Muscle of leg (tissue), 11 donors: ENCODE data around the gene KIF26B. TPM values are rescaled to one million over a fixed set of nuclear protein-coding genes. Genes with fewer than 3 reads are reported as not detected.

Experiments
- DNase-seq: peaks from one replicate; pipeline ENCODE4 v3.0.0; 2013
- H3K27ac ChIP-seq: one replicate; pipeline ENCODE4 v1.5.1; 2013; ENCODE audit warnings: mild to moderate bottlenecking, low read length, control low read depth
- H3K27me3 ChIP-seq: one replicate; pipeline ENCODE4 v1.6.1; 2013; ENCODE audit warnings: low read length; ENCODE audit not compliant: control insufficient read depth, insufficient read depth
- H3K36me3 ChIP-seq: one replicate; pipeline ENCODE4 v1.6.1; 2013; ENCODE audit warnings: low read length; ENCODE audit not compliant: control insufficient read depth, insufficient read depth
- H3K4me1 ChIP-seq: one replicate; pipeline ENCODE4 v1.6.1; 2013; ENCODE audit warnings: low read length; ENCODE audit not compliant: control insufficient read depth, insufficient read depth
- H3K4me3 ChIP-seq: one replicate; pipeline ENCODE4 v1.5.1; 2013; ENCODE audit warnings: low read length, control low read depth
- H3K9me3 ChIP-seq: replicated peaks from 2 replicates; pipeline ENCODE4 v1.6.1; 2013; ENCODE audit warnings: low read depth, low read length; ENCODE audit not compliant: control insufficient read depth
- WGBS: methylation state at CpG from one replicate; pipeline ENCODE4 v1.1.5; 2013; ENCODE audit warnings: missing lambda C conversion rate; ENCODE audit not compliant: insufficient coverage; 5-methylcytosine and 5-hydroxymethylcytosine counted together
- polyA plus RNA-seq, 8 donors: library from polyadenylated mRNA; unstranded; fragments of 120-200 nt; gene quantifications; one replicate each; pipeline versions ENCODE4 v1.2.1 to v1.2.3, GENCODE V29; 2013; ENCODE audit warnings: inconsistent platforms in 1 of 8, low replicate concordance in 1 of 8; ENCODE audit not compliant: insufficient read length in 8 of 8, insufficient read depth in 1 of 8
- total RNA-seq: library from RNA; stranded (reverse); fragments of 120-200 nt; gene quantifications from one replicate; pipeline ENCODE4 v1.2.4, GENCODE V29; 2013

Gene KIF26B
- total and polyA plus RNA-seq, 9 donors: 0.89 to 2.4 (median 1.0) TPM

DNA sequence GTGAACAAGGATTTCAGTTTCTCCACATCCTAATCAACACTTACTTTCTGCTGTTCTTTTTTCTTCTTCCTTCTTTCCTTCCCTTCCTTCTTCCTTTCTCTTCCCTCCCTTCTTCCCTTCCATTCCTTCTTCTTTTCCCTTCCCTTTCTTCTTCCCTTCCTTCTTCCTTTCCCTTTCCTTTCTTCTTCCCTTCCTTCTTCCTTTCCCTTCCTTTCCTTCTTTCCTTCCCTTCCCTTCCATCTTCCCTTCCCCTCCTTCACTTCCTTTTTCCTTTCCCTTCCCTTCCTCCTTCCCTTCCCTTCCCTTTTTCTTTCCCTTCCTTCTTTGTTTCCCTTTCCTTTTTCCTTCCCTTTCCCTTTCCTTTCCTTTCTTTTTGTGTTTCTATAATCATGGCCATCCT lies 115.3 kb downstream of the KIF26B start:
- Histone ChIP-seq H3K27ac (no peak overlapping the region), H3K4me3 (no peak overlapping the region), H3K9me3 (peaks cover 6% of the 10 kb centered on the region), H3K27me3 (peaks cover 3% of the 10 kb centered on the region), H3K36me3 (no peaks in the 10 kb centered on the region), H3K4me1 (no peaks in the 10 kb centered on the region)
- no peak for DNase-seq

- no CpG with 5 or more reads among the region's 1 CpG for WGBS
- DNase-seq: no peak
- H3K27me3 ChIP-seq: no peaks in the 10 kb centered on the region
These were observed 116.2 kb downstream of the KIF26B start for GRCh38 chr1:245270972-245271371.

DNA sequence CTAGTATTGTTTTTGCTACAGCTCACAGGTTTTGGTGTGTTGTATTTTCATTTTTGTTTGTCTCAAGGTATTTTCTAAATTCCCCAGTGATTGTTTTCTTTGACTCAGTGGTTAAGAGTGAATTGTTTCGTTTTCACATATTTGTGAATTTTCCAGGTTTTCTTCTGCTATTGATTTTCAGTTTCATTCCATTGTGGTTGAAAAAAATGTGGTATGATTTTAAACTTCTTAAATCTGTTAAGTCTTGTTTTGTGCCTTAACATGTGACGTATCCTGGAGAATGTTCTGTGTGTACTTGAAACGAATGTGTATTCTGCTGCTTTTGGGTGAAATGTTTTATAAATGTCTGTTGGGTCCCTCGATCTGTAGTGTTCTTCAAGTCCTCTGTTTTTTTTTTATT lies 117.9 kb downstream of the KIF26B start:
- no peak overlapping the region for H3K27ac ChIP-seq
- H3K36me3 ChIP-seq: no peaks in the 10 kb centered on the region
- whole genome bisulfite sequencing: no CpG with 5 or more reads among the region's 4 CpGs
- no peak overlapping the region for H3K4me3 ChIP-seq
- DNase-seq: no peak
- no peaks in the 10 kb centered on the region for H3K4me1 ChIP-seq
- peaks cover 6% of the 10 kb centered on the region for H3K9me3 ChIP-seq
- no peaks in the 10 kb centered on the region for H3K27me3 ChIP-seq

More at GRCh38 chr1:245270972-245271371, 116.2 kb downstream of the KIF26B start:
- peaks cover 6% of the 10 kb centered on the region for H3K9me3 ChIP-seq
- no peak overlapping the region for H3K4me3 ChIP-seq
- H3K4me1 ChIP-seq: no peaks in the 10 kb centered on the region
- H3K27ac ChIP-seq: no peak overlapping the region
- H3K36me3 ChIP-seq: no peaks in the 10 kb centered on the region

DNA sequence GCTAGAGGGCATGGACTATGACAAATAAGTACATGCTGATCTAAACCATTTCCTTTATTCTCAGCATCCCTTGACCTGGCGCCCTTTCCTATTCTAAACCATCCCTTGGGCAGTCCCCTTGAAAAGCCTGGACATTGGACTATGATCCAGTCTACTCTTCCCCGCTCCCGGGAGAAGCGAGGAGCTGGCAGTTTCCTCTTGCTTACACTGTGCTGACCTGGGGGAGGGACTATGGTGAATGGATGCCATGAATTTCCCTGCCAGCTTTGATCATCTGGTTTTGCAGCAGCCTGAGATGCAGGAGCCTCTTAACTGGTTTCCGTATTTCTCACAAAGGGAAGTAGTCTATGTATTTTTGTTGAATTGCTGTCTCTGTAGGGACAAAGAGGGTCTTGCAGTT lies 121.7 kb downstream of the KIF26B start:
- Histone ChIP-seq H3K4me3 (no peak overlapping the region), H3K27me3 (no peaks in the 10 kb centered on the region), H3K9me3 (no peaks in the 10 kb centered on the region), H3K4me1 (no peaks in the 10 kb centered on the region), H3K36me3 (no peaks in the 10 kb centered on the region), H3K27ac (no peak overlapping the region)
- no peak for DNase-seq
- WGBS: 86% methylated on average over 1 of the region's 5 CpGs

DNA sequence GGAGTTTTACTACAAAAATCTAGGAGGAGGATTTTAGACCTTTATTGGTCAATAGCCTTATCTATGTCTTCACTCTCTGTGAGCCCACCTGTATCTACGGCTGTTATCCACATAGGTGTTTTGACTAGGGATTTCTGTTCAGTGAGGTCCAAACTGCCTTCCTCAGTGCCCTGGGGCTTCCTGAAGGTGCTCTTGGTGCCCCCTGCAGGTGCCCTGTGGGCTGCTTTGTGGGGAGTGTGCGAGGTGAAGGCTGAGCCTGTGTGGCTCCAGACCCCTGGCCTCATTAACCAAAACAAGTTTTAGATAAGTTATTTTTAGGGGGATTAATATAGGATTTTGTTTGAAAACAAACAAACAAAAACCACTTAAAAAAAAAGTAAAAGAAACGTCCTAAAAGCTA lies 122.5 kb downstream of the KIF26B start:
- Histone ChIP-seq H3K4me3 (no peak overlapping the region), H3K27ac (no peak overlapping the region), H3K4me1 (no peaks in the 10 kb centered on the region), H3K27me3 (no peaks in the 10 kb centered on the region), H3K9me3 (peaks cover under 1% of the 10 kb centered on the region), H3K36me3 (no peaks in the 10 kb centered on the region)
- DNase-seq: no peak
- WGBS: no CpG with 5 or more reads among the region's 3 CpGs

DNA sequence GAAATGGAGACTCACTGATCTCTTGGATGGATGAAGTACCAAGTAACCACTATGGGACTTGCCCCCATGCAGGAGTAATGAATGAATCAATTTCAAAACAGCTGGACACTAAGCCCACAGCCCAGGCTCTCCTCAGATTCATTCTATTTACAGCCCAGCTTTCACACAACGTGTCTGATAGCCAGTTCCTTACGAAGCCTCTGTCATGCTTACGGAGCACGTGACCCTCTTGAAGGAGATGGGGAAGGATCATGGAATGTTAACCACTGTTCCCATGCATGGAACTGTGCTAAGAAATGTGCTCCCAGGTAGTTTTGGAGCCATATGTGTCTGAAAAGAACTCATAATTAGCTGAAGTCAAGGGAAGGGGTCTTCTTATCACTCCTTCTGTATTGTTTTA lies 124.1 kb downstream of the KIF26B start:
- Histone ChIP-seq H3K27me3 (no peaks in the 10 kb centered on the region), H3K27ac (no peak overlapping the region), H3K9me3 (peaks cover 8% of the 10 kb centered on the region), H3K4me1 (no peaks in the 10 kb centered on the region), H3K36me3 (no peaks in the 10 kb centered on the region), H3K4me3 (no peak overlapping the region)
- no peak for DNase-seq
- 80% methylated on average over 1 of the region's 4 CpGs for WGBS

DNA sequence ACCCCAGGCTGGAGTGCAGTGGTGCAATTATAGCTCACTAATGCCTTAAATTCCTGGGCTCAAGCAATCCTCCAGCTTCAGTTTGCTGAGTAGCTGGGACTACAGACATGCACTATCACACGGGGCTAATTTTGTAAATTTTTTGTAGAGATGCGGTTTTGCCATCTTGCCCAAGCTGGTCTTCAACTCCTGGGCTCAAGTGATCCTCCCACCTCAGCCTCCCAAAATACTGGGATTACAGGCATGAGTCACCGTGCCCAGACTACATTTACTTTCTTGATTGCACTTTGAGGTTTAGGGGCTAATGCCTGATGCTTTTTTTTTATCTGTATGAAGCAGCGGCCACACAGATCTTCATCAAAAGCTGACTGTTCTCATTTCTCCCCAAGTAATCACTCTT lies 124.6 kb downstream of the KIF26B start:
- Histone ChIP-seq H3K9me3 (peaks cover 8% of the 10 kb centered on the region), H3K4me1 (no peaks in the 10 kb centered on the region), H3K27ac (no peak overlapping the region), H3K27me3 (no peaks in the 10 kb centered on the region), H3K4me3 (no peak overlapping the region), H3K36me3 (no peaks in the 10 kb centered on the region)
- WGBS: no CpG with 5 or more reads among the region's 4 CpGs
- no peak for DNase-seq

- Histone ChIP-seq H3K9me3 (peaks cover 8% of the 10 kb centered on the region), H3K4me3 (no peak overlapping the region), H3K36me3 (no peaks in the 10 kb centered on the region), H3K4me1 (no peaks in the 10 kb centered on the region), H3K27ac (no peak overlapping the region), H3K27me3 (no peaks in the 10 kb centered on the region)
- WGBS: 97% methylated on average over 11 of the region's 12 CpGs
- no peak for DNase-seq
These were observed 128.2 kb downstream of the KIF26B start for GRCh38 chr1:245283001-245283400.

DNA sequence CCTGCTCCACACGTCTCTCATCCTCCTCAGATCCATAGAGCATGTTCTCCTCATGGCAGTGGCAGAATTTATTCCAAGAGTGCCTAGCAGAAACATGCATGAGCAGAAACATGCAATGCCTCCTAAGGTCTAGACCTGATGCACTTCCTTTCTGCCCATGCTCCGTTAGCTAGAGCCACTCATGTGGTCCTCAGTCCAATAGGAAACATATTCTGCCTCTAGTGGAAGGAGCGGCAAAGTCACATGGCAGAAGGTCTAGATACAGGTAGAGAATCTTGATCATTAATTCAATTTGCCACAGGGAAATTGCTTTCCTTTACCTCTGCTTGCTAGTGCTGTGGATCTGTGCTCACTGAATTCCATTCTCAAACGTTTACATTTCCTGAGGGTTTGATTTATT lies 130.4 kb downstream of the KIF26B start:
- peaks cover 8% of the 10 kb centered on the region for H3K9me3 ChIP-seq
- DNase-seq: no peak
- H3K4me3 ChIP-seq: no peak overlapping the region
- no peaks in the 10 kb centered on the region for H3K4me1 ChIP-seq
- H3K36me3 ChIP-seq: no peaks in the 10 kb centered on the region
- H3K27ac ChIP-seq: no peak overlapping the region
- 81% methylated on average over 2 of the region's 4 CpGs for WGBS
- no peaks in the 10 kb centered on the region for H3K27me3 ChIP-seq

DNA sequence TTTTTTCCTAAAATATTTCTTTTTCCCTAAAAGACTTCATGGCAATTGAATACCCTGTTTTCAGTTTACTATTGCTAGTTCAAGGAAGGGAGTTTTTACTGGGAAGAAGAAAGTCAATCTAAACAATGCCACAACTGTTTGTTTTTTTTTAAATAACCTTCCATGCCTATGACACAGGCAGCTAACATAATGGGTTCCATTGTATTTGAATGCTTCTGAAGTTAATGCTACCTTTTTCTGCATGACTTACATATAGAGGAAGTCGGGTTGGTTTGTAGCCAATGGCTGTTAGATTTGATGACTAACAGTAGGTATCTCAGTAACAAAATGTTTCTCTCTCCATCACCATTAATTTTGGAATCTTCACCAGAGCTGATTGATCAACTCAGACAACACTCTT lies 134.0 kb downstream of the KIF26B start:
- Histone ChIP-seq H3K27me3 (peaks cover 2% of the 10 kb centered on the region), H3K9me3 (no peaks in the 10 kb centered on the region), H3K4me3 (no peak overlapping the region), H3K27ac (no peak overlapping the region), H3K4me1 (no peaks in the 10 kb centered on the region), H3K36me3 (no peaks in the 10 kb centered on the region)
- DNase-seq: no peak
- WGBS: no CpG with 5 or more reads among the region's 1 CpG

DNA sequence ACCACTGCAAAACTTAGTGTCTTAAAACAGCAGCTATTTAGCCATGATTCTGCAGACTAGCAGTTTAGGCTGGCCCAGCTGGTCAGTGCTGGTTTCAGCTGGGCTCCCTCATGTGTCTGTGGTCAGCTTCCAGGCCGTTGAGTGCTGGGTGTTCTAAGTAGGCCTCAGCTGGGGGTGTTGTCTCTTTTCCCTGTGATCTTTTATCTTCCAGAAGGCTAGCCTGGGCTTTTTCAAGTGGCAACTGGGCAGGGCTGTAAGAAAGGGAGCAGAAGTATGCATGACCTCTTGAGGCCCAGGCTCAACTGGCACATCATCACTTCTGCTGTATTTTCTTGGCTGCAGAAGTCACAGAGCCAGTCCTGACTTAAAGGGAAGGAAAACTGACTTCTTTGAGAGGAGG lies 136.1 kb downstream of the KIF26B start:
- Histone ChIP-seq H3K4me3 (no peak overlapping the region), H3K27ac (no peak overlapping the region), H3K9me3 (no peaks in the 10 kb centered on the region), H3K36me3 (no peaks in the 10 kb centered on the region), H3K27me3 (peaks cover 3% of the 10 kb centered on the region), H3K4me1 (no peaks in the 10 kb centered on the region)
- 60% methylated on average over 1 of the region's 1 CpG for WGBS
- DNase-seq: no peak
